Smooth muscle cell (in vitro differentiated cells): ENCODE results near the gene SLC5A12. TPM values are rescaled to one million over a fixed set of nuclear protein-coding genes. Genes with fewer than 3 reads are reported as not detected.
A peak's percentile ranks its signal among the peaks of the same experiment; 100 is the strongest.

Source experiments
- DNase-seq: peaks from one replicate; lab custom pipeline; 2025; ENCODE audit not compliant: unreplicated experiment; lab: John Stamatoyannopoulos, UW
- H2AFZ ChIP-seq: fragments of 200-600 bp; sonication (generic); 2 replicates; pipeline ENCODE4 v1.6.0; 2016; ENCODE audit warnings: antibody characterized with exemption, low read depth, mild to moderate bottlenecking
- H3F3A ChIP-seq: fragments of 200-600 bp; sonication (generic); 2 replicates; pipeline ENCODE4 v1.6.0; 2017; ENCODE audit warnings: antibody characterized with exemption, low read depth
- H3K27ac ChIP-seq: fragments of 200-600 bp; sonication (generic); 2 replicates; pipeline ENCODE4 v1.5.1; 2016; ENCODE audit warnings: low read depth, mild to moderate bottlenecking
- H3K27me3 ChIP-seq: fragments of 200-600 bp; sonication (generic); 2 replicates; pipeline ENCODE4 v1.6.1; 2016; ENCODE audit warnings: low read depth, mild to moderate bottlenecking
- H3K36me3 ChIP-seq: fragments of 200-600 bp; sonication (generic); 2 replicates; pipeline ENCODE4 v1.5.1; 2016; ENCODE audit warnings: low read depth
- H3K4me1 ChIP-seq: fragments of 200-600 bp; sonication (generic); 2 replicates; pipeline ENCODE4 v1.5.1; 2016; ENCODE audit warnings: low read depth
- H3K4me2 ChIP-seq: fragments of 200-600 bp; sonication (generic); 2 replicates; pipeline ENCODE4 v1.6.0; 2016; ENCODE audit warnings: mild to moderate bottlenecking
- H3K4me3 ChIP-seq: fragments of 200-600 bp; sonication (generic); 2 replicates; pipeline ENCODE4 v1.5.1; 2016; ENCODE audit warnings: mild to moderate bottlenecking
- H3K79me2 ChIP-seq: fragments of 200-600 bp; sonication (generic); 2 replicates; pipeline ENCODE4 v1.6.0; 2016; ENCODE audit warnings: low read depth, mild to moderate bottlenecking
- H3K9ac ChIP-seq: fragments of 200-600 bp; sonication (generic); 2 replicates; pipeline ENCODE4 v1.6.0; 2016; ENCODE audit warnings: low read depth
- H3K9me3 ChIP-seq: fragments of 200-600 bp; sonication (generic); replicated peaks from 2 replicates; pipeline ENCODE4 v1.5.1; 2016; ENCODE audit warnings: low read depth
- H4K20me1 ChIP-seq: fragments of 200-600 bp; sonication (generic); 2 replicates; pipeline ENCODE4 v1.6.0; 2016; ENCODE audit warnings: low read depth
- CTCF ChIP-seq: fragments of 200-600 bp; sonication (generic); IDR thresholded peaks from 2 replicates; pipeline ENCODE4 v1.5.1; 2017; ENCODE audit warnings: borderline replicate concordance, mild to moderate bottlenecking, antibody characterized with exemption; ENCODE audit not compliant: insufficient read depth, poor library complexity, severe bottlenecking
- whole genome bisulfite sequencing: methylation state at CpG from one replicate; pipeline ENCODE4 v1.1.7; 2016; ENCODE audit warnings: low lambda C conversion rate; 5-methylcytosine and 5-hydroxymethylcytosine counted together
- polyA plus RNA-seq: library from polyadenylated mRNA; unstranded; fragments of >200 nt; fragmentation: Nextera tagmentation; extraction: Ambion mirVana; gene quantifications from 2 replicates; pipeline ENCODE4 v1.2.1, GENCODE V29; 2016
- total RNA-seq: library from RNA; depleted of rRNA; stranded (reverse); fragments of >200 nt; gene quantifications from 2 replicates; pipeline ENCODE4 v1.2.3, GENCODE V29; 2014

The SLC5A12 gene
- total and polyA plus RNA-seq, 2 experiments from 2014 or later, result 4.6 to 11.7 TPM

GRCh38 chr11:26719289-26719973 is 2.4 kb downstream of the SLC5A12 start:
- Histone ChIP-seq H3K9ac (no peak overlapping the region), H3K36me3 (no peaks in the 10 kb centered on the region), H2AFZ (no peak overlapping the region), H3K9me3 (no peaks in the 10 kb centered on the region), H3K4me3 (no peak overlapping the region), H3K4me1 (no peaks in the 10 kb centered on the region), H3K79me2 (no peaks in the 10 kb centered on the region), H3K27me3 (no peaks in the 10 kb centered on the region), H3K27ac (no peak overlapping the region), H4K20me1 (no peaks in the 10 kb centered on the region), H3K4me2 (no peak overlapping the region), H3F3A (no peaks in the 10 kb centered on the region)
- no peak for DNase-seq
- WGBS, result 92% methylated on average over 2 of the region's 2 CpGs
- no peak for TF ChIP-seq CTCF

DNA sequence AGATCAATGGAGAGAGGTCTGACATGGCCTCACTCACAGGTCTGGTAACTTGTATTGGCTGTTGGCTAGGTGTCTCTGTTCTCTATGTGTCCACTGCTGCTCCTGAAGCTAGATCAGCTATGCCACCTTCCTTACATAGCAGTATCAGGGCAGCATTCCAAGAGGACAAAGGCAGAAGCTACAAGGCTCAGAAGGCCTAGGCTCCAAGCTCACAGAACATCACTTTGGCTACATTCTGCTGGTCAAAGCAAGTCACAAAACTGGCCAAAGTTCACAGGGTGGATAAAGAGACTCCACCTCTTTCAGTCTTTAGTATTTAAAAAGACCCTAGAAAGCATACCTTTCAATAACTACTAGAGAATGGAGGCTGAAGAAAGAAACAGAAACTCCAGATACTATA is 4.1 kb downstream of the SLC5A12 start:
- no peaks in the 10 kb centered on the region for H3K36me3 ChIP-seq
- no peak for TF ChIP-seq CTCF
- H3K9me3 ChIP-seq, result no peaks in the 10 kb centered on the region
- no peak overlapping the region for H3K9ac ChIP-seq
- H4K20me1 ChIP-seq, result no peaks in the 10 kb centered on the region
- H3K4me1 ChIP-seq, result no peaks in the 10 kb centered on the region
- no peak overlapping the region for H3K27ac ChIP-seq
- H3K27me3 ChIP-seq, result no peaks in the 10 kb centered on the region
- H3F3A ChIP-seq, result no peaks in the 10 kb centered on the region
- no peaks in the 10 kb centered on the region for H3K79me2 ChIP-seq
- no peak for DNase-seq
- no peak overlapping the region for H3K4me2 ChIP-seq
- H3K4me3 ChIP-seq, result no peak overlapping the region
- H2AFZ ChIP-seq, result no peak overlapping the region

DNA sequence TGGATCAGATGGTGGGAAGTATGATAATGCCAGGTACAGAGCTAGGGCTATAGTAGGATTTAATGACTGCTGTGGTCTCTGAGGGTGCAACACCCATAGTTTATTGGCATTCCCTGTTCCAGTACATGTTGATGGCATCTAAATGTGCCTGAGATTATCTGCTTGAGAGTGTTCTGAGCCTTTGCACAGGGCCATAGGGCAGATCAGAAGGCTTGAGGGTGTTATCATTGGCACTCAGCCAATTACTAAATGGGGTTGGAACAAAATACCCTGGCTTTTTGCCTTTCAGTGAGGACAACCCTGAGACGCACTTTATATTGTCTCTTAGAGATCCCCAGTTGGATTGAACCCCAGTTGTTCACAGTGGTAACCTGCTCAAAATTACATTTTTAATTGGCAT is 6.7 kb downstream of the SLC5A12 start:
- Histone ChIP-seq H2AFZ (no peak overlapping the region), H4K20me1 (no peaks in the 10 kb centered on the region), H3K27ac (no peak overlapping the region), H3K4me1 (no peaks in the 10 kb centered on the region), H3K4me3 (no peak overlapping the region), H3K36me3 (no peaks in the 10 kb centered on the region), H3K79me2 (no peaks in the 10 kb centered on the region), H3K9me3 (no peaks in the 10 kb centered on the region), H3K4me2 (no peak overlapping the region), H3K9ac (no peak overlapping the region), H3K27me3 (no peaks in the 10 kb centered on the region), H3F3A (no peaks in the 10 kb centered on the region)
- WGBS, result 73% methylated on average over 1 of the region's 1 CpG
- no peak for TF ChIP-seq CTCF
- DNase-seq, result no peak

GRCh38 chr11:26712497-26712896 is 9.4 kb downstream of the SLC5A12 start:
- no peak overlapping the region for H3K4me3 ChIP-seq
- TF ChIP-seq CTCF, result no peak
- DNase-seq, result no peak

More at GRCh38 chr11:26712497-26712896, 9.4 kb downstream of the SLC5A12 start:
- Histone ChIP-seq H3F3A (no peaks in the 10 kb centered on the region), H4K20me1 (no peaks in the 10 kb centered on the region), H3K9me3 (no peaks in the 10 kb centered on the region), H3K36me3 (no peaks in the 10 kb centered on the region), H3K9ac (no peak overlapping the region), H3K79me2 (no peaks in the 10 kb centered on the region), H3K27ac (no peak overlapping the region), H3K27me3 (no peaks in the 10 kb centered on the region), H2AFZ (no peak overlapping the region), H3K4me2 (peak overlapping the region; percentile 62), H3K4me1 (no peaks in the 10 kb centered on the region)
- 11% methylated on average over 5 of the region's 5 CpGs for WGBS
